DMS53 treated with DMSO at 0.1 percent for 48 hours (cell line): ENCODE results near the gene IL1R2.

Source experiments
- DNase-seq: peaks from one replicate; lab custom pipeline; 2025; ENCODE audit not compliant: unreplicated experiment; lab: John Stamatoyannopoulos, UW

Gene IL1R2

DNA sequence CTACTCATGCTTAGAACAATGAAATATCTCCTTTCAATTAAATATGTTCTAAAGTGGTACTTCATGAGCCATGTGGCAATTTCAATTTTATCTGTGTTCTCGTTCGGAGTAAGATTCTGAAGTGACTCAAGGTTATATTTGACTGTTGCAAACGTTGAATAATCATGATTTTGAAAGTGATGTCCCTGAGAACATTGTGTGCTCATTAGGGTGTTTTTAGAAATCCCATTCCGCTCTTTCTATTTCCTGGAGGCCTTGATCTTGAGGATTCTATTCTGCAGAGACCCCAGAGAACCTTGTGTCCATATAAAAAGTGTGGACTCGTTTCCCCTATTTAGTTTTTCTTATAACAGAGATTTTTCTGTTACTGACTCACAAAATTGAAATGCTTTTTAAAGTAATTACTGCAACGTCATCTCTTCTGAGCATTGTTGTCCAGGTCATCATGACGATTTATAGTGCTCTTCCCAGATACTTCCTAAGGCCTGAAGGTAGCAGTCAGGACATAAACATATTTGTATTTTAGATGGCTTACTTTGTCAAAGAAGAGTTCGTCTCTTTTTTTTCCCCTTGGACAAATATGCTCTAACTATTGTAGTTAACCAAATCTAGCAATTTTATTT is 27.2 kb downstream of the IL1R2 start:
- DNase-seq, result no peak

DNA sequence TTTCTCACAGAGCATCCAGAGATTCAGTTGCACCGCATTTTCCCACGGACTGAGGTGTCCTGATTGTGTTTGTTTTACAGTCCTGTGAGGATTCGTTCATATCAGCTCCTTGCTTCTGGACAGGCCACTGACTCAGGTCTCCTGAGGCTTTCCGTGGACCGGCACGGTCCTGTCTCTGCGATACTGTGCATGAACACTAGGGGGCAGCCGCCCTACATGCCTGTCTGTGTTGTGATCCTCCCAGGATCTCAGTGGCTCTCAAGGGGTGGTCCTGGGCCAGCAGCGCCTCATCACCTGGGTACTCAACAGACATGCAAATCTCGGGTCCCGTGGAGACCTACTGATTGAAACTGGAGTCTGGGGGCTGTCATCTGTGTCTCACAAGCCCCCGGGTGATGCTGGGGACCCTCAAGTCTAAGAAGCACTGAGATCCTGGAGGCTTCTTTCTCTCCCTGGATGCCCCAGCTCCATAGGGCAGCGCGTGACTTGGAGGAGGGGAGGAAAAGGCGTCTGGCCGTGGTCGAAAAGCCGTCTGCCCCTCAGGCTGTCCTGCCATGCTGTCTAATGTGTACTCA is 28.9 kb downstream of the IL1R2 start:
- peak; percentile 60 for DNase-seq

DNA sequence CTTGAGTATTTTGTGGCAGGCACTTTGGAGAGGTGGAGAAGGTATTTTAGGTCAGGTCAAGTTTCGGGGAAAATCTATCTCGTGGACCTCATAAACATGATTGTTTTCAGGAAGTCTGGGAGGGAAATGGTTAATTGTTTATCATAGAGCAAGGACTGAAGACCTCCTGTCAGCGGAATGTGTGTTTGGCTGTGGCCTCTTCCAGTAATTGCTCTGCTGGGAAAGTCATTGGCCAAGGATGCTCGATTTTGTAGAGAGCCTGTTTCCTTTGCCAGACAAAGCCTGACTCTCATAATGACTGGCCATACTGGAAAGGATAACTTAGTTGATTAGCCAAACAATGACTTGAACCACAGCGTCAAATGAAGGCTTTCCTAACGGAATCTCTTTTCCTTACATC is 30.0 kb downstream of the IL1R2 start:
- DNase-seq, result no peak

DNA sequence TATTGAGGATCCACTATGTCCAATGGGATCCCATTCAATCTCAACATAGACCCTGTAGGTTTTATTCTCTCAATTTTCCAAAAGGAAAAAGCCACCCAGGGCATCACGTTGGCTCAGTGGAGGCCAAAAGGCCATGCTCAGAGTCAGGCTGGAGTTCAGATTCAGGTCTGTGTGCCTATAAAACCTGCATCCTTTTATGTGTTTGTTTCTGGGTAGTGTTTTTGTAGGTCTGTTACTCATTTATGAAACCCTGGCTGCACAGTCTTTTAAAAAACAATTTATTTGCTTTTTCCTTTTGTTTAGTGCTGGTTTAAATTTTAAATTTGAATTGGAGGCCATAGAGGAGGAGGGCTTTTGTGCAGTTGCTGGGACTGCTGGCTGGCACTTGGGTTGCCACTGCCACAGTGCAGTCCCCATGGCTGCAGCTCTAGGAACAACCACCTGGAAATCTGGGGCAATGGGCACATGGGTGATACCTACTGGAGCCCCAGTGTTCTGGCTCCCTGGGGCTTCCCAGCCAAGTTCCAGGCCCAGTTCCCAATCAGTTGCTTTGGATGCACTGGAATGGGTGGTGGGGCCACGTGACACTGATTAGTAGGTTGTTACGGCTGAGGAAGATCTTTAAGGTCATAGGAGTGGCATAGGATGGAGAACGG is 31.3 kb downstream of the IL1R2 start:
- no peak for DNase-seq

DNA sequence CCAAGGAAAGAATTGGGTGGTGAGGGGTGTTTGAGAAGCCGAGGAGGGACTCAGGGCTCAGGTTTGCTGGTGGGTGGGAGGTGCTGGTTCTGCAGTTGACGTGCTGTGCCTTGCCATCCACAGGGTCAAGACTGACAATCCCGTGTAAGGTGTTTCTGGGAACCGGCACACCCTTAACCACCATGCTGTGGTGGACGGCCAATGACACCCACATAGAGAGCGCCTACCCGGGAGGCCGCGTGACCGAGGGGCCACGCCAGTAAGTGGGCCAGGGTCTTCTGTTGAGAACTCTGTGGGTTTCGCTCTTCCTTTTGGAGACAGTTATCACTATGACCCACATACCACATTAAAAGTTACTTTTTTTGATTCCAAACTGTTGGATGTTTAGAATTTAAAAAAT is 32.6 kb downstream of the IL1R2 start:
- DNase-seq, result no peak

DNA sequence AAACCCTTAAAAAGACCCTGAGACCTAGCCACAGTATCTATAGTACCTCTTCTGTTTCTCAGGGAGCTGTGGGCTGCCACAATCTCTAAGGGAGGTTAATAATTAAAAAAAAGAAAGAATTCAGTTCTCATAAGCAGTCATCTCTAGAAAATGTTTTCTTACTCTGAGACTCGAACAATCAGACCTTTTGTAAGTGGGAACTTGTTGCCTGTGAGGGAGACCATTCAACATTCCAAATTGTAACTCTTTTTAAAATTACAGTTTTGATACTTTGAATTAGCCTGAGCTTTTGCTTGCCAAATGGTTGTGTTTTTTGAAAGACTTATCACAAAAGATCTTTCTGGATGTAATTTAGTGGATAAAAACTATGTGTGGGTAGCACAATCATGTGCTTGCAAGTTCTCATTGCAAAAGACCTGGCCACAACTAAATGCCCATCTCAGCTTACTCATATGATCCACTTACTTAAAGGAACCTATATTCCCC is 33.3 kb downstream of the IL1R2 start:
- DNase-seq, result no peak

DNA sequence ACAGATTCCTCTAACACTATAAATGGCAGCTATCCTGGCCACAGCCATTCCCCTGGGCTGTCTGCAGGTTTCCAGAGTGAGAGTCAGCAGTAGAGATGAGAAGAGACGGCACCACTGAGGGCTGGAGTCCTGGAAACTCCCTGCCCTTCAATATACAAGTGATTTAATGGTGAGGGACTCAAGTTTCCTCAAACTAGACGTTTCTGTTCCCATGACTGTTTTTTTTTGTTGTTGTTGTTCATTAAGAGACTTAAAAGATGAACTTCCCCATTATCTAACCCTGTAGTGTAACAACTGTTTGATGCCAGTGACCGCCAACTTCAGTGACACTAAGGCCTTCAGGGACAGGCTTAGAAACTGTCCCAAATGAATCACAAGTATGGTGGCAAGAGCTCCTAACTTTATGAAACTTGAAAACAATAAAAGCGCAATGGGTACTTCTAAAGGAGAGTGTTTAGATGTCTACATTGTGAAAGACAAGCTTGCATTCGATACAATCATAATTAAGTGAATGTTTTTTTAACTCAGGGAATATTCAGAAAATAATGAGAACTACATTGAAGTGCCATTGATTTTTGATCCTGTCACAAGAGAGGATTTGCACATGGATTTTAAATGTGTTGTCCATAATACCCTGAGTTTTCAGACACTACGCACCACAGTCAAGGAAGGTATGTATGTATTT is 34.0 kb downstream of the IL1R2 start:
- no peak for DNase-seq

DNA sequence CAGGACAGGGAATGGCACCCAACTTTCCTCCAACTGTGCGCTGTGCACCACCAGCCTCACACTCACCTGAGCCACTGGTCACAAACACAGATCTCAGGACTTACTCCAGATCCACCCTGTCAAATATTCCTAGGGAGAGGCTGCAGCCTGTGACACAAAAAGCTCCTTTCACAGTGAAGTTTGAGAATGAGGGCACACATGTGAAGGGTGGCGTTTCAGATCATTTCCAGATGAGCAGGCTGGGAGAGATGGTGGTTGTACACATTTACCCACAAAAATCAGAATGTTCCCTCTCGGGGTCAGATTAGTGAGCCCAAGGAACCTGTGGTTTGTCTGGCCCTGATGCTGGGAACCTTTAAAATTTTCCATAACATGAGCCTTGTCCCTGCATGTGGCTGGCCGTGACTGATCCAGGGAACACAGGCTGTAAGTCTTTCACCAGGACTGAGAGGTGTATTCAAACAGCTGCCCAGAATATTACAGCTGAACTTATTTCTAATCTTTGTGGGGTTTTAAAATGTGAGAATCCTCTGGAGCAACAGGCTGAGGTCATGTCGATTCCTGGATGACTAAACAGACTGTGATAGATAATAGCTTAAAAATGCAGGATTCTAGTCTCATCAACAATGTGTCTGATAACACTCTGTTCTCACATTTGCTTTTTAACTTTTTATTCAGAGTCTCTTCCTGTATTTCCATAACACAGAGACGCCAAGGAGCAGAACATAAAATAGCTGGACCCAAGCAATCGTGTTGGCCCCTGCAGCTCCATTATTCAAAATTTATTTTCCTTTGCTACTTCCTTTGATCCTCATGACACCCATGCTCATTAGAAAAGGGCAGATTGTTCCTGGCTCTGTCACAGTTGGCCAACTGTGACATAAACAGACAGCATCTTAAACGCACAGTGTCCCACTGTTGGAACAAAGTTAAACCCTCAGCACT is 35.5 kb downstream of the IL1R2 start:
- no peak for DNase-seq

DNA sequence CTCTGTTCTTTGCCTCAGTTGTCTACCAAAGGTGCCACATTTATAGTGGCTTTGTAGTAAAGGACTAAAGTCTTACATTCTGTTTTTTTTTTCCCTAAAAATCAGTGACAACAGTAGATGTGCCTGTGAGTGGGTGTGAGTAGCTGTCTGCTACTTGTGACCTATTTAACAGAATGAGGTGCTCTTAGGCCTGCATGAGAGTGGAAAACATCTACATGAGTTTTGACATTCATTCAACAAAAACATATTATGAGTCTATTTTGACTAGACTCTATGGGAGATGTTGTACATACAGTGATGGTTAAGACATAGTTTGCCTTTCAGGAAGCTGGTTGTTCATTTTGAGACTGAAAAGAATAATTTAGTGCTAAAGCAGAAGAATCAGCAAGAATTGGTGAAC is 36.7 kb downstream of the IL1R2 start:
- no peak for DNase-seq

DNA sequence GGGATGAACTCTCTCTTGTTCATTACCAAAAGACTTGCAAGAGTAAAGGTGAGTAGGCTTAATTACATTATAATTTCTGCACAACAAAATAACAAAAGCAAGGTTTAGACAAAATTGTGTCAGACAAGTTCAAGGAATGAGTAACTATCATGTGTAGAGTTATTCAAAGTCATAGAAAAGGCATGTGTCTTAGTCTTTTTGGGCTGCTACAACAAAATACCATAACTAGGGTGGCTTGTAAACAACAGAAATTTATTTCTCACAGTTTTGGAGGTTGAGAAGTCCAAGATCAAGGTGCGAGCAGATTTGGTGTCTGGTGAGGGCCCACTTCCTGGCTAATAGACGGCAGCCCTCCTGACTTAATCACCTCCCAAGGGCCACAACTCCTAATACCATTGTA is 37.6 kb downstream of the IL1R2 start:
- no peak for DNase-seq

DNA sequence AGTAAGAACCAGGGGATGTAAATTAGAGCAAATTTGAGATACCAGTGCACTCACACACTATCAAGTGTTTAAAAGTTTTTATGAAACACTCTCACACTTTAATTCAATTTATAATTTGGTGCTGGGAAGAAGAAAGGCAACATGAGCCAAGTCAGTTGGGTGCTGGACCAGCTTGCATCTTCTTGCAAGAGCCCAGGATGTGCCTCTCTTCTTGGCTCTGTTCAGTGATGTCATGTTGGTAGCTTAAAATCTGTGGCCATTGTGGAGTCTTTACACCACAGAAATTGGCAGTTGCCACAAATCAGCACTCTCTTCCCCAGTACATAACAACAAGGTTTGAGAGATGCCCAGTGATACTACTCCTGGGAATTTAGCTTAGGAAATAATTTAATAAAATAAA is 38.2 kb downstream of the IL1R2 start:
- no peak for DNase-seq

DNA sequence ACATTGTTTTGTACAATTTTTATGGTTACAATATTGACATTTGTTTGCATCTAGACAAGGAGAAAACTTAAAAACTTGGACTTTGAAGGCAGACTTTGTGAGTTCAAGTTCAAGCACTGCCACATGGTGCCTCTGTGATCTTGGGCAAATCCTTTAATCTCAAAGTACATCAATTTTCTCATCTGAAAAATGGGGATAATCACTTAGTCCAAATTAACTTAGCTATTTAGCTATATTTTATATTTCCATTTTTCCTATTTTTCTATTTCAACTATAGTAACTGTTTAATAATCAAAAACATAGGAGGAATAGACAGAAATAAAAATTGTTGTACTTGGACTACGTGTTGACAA is 38.7 kb downstream of the IL1R2 start:
- DNase-seq, result no peak

DNA sequence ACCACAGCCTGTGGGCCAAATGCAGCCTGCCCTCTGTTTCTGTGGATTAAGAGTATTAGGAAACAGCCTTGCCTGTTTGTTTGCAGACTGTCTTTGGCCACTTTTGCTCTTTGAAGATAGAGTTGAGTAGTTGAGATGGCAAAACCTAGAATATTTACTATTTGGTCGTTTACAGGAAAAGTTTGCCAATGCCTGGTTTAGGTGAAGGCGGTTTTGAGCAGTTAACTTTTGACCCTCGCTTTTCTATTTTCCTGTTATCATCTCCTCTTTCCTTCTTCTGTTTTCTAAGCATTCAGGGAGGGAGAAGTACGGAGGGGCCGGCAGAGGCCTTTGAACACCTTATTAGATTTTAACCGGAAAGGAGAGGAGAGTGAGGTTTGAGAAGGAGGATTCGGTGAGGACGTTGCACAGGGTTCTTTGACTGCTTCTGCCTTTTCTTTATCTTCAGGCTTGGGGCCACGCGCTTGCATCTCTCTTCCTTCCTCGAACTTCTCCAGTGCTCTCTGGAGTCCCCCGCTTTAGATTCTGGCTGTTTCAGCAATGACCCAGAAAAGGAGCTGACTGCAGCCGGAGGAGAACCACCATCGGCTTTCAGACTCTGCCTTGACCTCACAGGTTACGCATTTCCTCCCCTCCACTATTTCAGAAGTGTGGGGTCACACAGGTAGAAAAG is 39.2 kb downstream of the IL1R2 start:
- no peak for DNase-seq

DNA sequence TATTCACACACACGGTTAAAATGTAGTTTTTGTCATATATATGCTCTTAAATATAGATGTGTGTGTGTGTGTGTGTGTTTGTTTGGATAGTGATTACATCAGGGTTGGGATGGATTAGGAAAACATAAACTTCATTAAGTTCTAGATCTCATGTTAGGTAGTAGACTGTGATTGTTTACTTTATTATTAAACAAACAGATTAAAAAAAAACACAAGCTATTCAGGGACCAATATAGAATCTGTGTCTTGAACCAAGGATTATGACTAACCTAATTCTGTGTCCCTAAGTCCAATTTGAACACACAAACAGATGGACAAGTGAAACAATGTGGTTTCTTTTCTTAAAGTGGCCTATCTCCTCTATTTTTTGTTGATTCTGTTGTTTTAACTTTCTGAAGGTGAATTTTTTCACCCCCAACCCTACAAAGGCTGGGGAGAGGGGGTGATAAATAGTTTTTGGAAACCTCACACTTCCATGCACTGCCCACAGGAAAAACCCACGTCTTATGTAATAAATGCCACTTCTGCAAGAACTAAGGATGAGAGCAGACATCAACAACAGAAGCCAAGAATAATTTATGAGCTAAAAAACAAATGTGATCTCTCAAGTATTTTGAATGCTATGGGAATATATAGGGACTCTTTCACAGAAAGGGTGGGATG is 40.7 kb downstream of the IL1R2 start:
- DNase-seq, result peak; percentile 9

DNA sequence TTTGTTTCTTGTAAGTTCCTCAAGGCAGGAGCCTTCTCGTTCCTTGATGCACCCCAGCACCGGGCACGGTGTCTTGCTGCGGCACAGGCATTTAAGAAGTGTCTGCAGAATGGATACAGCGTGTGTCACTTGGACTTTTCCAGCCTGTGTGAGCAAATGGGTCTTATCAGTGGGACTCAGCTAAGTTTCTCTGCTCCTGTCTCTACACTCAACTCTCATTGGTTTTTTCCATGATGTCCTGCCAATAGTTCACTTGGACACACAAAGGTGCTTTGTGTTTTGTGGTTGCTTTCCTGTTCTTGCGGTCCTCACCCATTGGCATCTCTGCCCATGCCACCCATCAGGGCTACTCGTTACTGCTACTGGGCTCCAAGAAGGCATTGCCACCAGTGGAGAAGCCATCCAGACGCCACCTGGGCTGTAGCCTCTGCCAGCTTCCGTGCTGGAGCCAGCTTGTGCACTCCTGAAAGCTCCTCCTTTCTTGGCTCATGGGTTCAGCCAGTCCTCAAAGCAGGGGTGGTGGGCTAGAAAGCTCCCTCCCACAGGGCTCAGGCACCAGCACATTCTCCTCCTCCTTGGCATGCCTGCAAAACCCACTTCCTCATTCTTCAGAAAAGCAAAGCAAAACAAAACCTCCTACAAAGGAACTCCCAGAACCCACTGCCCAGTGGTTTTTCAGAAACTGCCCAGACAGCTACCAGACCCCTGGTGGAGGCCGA is 41.4 kb downstream of the IL1R2 start:
- peak; percentile 24 for DNase-seq

DNA sequence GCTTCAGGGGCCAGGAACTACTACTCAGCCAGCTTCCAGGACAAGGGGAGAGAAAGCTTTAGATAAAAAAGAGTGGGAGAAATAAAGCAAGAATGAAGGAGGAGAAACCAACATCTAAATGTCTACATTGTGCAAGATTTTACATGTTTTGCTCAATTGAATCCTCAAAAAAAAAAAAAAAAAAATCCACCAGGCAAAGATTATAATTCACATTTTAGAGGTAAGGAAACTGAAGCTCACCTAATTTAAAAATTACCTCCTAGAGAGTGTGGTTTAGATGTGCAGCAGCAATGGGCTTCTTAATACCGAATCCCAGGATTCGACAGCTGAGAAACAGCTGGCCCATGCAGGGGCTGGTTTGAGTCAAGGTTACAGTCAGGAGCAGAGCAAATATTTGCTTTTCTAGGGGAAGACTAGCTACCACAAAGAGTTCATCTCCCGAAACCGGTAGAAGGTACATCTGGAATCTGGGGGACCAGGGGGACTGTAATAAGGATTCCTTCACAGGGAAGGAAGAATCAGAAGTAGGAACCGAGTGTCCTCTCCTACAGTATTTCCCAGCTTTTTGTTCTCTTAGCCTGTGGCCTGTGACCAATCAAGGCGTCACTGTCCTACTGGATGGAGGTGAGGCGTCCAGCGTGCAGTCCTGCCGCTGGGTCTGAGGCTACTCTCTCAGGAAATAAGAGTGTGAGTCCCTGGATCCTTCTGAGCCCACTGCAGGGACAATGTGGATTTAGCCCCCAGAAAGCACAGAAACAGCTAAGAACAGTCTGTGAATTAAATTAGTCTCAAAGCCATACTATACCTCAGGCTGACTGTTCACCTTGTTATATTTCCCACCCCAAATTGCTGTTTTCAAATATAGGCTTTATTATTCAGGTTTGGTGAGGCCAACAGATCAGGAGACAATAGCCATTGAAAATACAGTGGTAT is 42.3 kb downstream of the IL1R2 start:
- DNase-seq, result peak; percentile 84

DNA sequence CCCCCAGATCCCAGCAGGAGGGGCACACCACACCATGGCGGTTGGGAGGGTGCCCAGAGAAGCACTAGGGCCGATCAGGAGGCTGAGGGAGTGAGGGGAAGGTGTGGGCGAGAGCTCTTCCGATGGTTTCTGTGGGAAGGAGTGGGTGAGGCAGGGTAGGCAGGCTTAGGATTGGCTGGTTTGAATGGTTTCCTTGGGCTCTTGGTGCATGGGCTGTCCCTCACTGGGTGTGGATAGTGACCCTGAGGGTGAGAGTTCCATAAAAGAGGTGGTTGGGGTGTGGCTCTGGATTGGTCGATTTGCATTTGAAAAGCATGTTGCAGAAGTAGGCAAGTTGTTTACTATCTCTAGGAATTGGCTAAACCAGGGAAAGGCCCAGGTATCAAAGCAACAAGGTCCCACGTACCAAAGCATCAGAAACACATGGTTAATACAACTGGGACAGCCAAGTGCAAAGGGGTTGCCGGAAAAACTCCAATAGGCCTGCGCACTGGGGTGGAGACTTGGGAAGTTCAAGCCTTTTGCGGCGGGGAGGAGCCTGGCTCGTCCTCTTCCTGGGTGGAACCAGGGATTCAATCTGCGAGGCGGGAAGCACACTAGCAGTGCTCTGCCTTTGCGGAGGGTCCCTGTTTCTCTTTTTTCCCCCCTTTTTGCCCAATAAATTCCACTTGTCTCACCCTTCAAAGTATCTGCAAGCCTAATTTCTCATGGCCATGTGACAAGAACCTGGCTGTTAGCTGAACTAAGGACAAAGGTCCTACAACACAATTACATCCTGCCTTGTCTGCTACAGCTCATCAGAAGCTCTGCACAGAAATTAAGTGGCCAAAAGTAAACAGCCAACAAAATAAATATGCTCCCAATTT is 43.2 kb downstream of the IL1R2 start:
- DNase-seq, result no peak
